Lung microvascular endothelial cell (primary cell): ENCODE measurements around the gene TFB2M. TPM values are rescaled to one million over a fixed set of nuclear protein-coding genes. Genes with fewer than 3 reads are reported as not detected.

Experiments used
- DNase-seq, 2 donors: peaks; one replicate each; pipeline versions ENCODE4 v3.0.0 to v3.0.0-alpha.2; 2010; ENCODE audit warnings: low read depth in 2 of 2
- total RNA-seq: library from RNA; depleted of rRNA; stranded (reverse); fragments of >200 nt; gene quantifications from 2 replicates; pipeline ENCODE4 v1.2.1, GENCODE V29; 2014

The TFB2M gene
- total RNA-seq, 1 donor from 2014 or later, result 12.5 TPM

- no peak for DNase-seq
These were observed 11.9 kb downstream of the TFB2M start for GRCh38 chr1:246554201-246554600.

GRCh38 chr1:246552110-246552509 is 14.0 kb downstream of the TFB2M start:
- DNase-seq, result no peak

- DNase-seq, result no peak
These were observed 15.7 kb downstream of the TFB2M start for GRCh38 chr1:246550402-246550801.

- no peak for DNase-seq
These were observed 16.4 kb downstream of the TFB2M start for GRCh38 chr1:246549665-246550064.

GRCh38 chr1:246544001-246544400 is 22.1 kb downstream of the TFB2M start:
- DNase-seq, result no peak

GRCh38 chr1:246540738-246541491 is 25.1 kb downstream of the TFB2M start:
- DNase-seq, result no peak

- no peak for DNase-seq
These were observed 28.2 kb downstream of the TFB2M start for GRCh38 chr1:246537887-246538286.

- no peak for DNase-seq
These were observed 28.6 kb downstream of the TFB2M start for GRCh38 chr1:246537441-246537840.

GRCh38 chr1:246534114-246534513 is 31.9 kb downstream of the TFB2M start:
- no peak for DNase-seq

GRCh38 chr1:246533371-246533905 is 32.6 kb downstream of the TFB2M start:
- DNase-seq, result no peak

GRCh38 chr1:246532519-246532918 is 33.5 kb downstream of the TFB2M start:
- no peak for DNase-seq

GRCh38 chr1:246530482-246530881 is 35.6 kb downstream of the TFB2M start:
- no peak for DNase-seq

GRCh38 chr1:246528933-246529731 is 36.9 kb downstream of the TFB2M start:
- no peak for DNase-seq

GRCh38 chr1:246527402-246528088 is 38.5 kb downstream of the TFB2M start:
- DNase-seq, result peak in 1 of 2 donors; percentile 6

- no peak for DNase-seq
These were observed 39.1 kb downstream of the TFB2M start for GRCh38 chr1:246526915-246527314.

- DNase-seq, result no peak
These were observed 39.7 kb downstream of the TFB2M start for GRCh38 chr1:246526380-246526779.

- no peak for DNase-seq
These were observed 46.5 kb downstream of the TFB2M start for GRCh38 chr1:246519514-246519913.

- no peak for DNase-seq
These were observed 47.4 kb downstream of the TFB2M start for GRCh38 chr1:246518456-246519205.

- no peak for DNase-seq
These were observed 48.7 kb downstream of the TFB2M start for GRCh38 chr1:246517391-246517790.

GRCh38 chr1:246516126-246516525 is 49.9 kb downstream of the TFB2M start:
- no peak for DNase-seq

GRCh38 chr1:246515390-246516005 is 50.6 kb downstream of the TFB2M start:
- DNase-seq, result no peak
